ENCODE measurements around the gene GRK6.
"Not testable (repeated sequence)": the region's sequence is repeated elsewhere in the genome, so short reads cannot be mapped to it uniquely, and the experiment has no call there.

The GRK6 gene

GRCh38 chr5:177409043-177409801 is 17.3 kb upstream of the GRK6 start, which contains the start of gene F12:
Gene F12, minus strand, starts transcription at chr5:177409564. Its CDS starts 37 bp downstream, at chr5:177409527.
- no peaks in the 10 kb centered on the region for H3K9me3 Mint-ChIP-seq
- H3K4me3 Mint-ChIP-seq, result no peak within 1 kb of the TSS
- no peaks in the 10 kb centered on the region for H3K36me3 Mint-ChIP-seq
- peaks cover 26% of the 10 kb centered on the region for H3K4me1 Mint-ChIP-seq
- H3K27me3 Mint-ChIP-seq, result no peaks in the 10 kb centered on the region
- no peak within 1 kb of the TSS for H3K27ac Mint-ChIP-seq

GRCh38 chr5:177410575-177410974 is 15.9 kb upstream of the GRK6 start:
- Mint-ChIP-seq H3K27ac (peak overlapping the region; percentile 43), H3K27me3 (no peaks in the 10 kb centered on the region), H3K4me3 (no peak overlapping the region), H3K36me3 (no peaks in the 10 kb centered on the region), H3K9me3 (no peaks in the 10 kb centered on the region), H3K4me1 (peaks cover 23% of the 10 kb centered on the region)

DNA sequence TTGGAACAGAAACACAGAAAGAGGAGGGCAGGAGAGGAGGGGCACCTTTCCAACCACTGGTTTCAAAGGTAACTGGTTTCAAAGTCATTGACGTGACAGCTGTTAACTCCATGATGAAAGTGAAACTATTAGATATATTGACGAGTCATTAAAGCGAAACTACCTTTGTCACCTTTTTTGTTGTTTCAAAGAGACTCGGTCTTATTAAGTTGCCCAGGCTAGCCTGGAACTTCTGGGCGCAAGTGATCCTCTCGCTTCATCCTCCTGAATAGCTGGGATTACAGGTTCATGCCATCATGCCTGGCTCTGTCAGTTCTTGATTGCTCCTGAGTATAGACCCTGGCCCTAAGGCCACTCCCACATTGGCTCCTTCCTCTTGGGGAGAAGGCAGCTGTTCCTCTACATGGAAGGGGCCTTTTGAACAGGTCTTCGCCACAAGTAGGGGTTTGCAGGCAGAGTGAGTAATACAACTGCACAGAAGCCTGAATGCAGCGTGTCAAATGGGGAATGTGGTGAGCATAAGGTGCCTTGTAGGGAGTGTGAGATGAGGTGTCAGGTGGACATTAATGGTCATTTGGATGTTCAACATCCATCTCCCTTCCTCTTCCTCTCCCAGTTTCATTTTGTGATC is 13.8 kb upstream of the GRK6 start:
- Mint-ChIP-seq H3K4me1 (peaks cover 27% of the 10 kb centered on the region), H3K4me3 (no peak overlapping the region), H3K27me3 (no peaks in the 10 kb centered on the region), H3K9me3 (no peaks in the 10 kb centered on the region), H3K27ac (no peak overlapping the region), H3K36me3 (no peaks in the 10 kb centered on the region)

DNA sequence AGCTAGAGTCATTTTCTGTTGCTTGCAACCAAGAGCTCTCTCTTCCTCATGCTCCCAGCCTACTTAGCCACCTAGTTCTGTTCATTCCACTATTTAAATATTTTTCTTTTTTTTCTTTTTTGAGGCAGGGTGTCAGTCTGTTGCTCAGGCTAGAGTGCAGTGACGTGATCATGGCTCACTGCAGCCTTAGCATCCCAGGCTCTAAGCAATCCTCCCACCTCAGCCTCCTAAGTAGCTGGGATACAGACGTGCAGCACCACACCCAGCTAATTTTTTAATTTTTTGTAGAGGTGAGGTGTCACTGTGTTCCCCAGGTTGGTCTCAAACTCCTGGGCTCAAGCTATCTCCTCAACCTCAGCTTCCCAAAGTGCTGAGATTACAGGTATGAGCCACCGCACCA is 12.0 kb upstream of the GRK6 start:
- peaks cover 27% of the 10 kb centered on the region for H3K4me1 Mint-ChIP-seq
- H3K36me3 Mint-ChIP-seq, result no peaks in the 10 kb centered on the region
- no peak overlapping the region for H3K27ac Mint-ChIP-seq
- no peak overlapping the region for H3K4me3 Mint-ChIP-seq
- H3K9me3 Mint-ChIP-seq, result no peaks in the 10 kb centered on the region
- no peaks in the 10 kb centered on the region for H3K27me3 Mint-ChIP-seq

- not testable (repeated sequence) for H3K27ac Mint-ChIP-seq, H3K4me3 Mint-ChIP-seq
Observed at GRCh38 chr5:177417081-177417480, 9.4 kb upstream of the GRK6 start.

DNA sequence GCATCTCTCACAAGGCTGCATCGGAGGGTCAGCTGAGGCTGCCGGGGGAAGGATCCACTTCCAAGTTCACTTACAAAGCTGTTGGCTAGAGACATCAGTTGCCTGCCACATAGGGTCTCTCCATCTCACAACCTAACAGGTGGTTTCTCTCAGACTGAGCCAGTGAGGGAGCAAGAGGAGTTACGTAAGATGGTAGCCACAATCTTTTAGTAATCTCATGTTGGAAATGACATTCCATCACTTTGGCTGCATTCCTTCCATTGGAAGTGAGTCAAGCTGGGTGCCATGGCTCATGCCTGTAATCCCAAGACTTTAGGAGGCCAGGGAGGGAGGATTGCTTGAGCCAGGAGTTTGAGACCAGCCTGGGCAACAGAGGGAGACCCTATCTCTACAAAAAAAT is 7.4 kb upstream of the GRK6 start:
- Mint-ChIP-seq H3K27ac (peak overlapping the region; percentile 59), H3K9me3 (no peaks in the 10 kb centered on the region), H3K36me3 (no peaks in the 10 kb centered on the region), H3K4me3 (no peak overlapping the region), H3K27me3 (no peaks in the 10 kb centered on the region), H3K4me1 (peaks cover 10% of the 10 kb centered on the region)

More at GRCh38 chr5:177417081-177417480, 9.4 kb upstream of the GRK6 start:
- H3K36me3 Mint-ChIP-seq, H3K9me3 Mint-ChIP-seq, H3K27me3 Mint-ChIP-seq: not testable (repeated sequence)
- peaks cover 19% of the 10 kb centered on the region for H3K4me1 Mint-ChIP-seq

DNA sequence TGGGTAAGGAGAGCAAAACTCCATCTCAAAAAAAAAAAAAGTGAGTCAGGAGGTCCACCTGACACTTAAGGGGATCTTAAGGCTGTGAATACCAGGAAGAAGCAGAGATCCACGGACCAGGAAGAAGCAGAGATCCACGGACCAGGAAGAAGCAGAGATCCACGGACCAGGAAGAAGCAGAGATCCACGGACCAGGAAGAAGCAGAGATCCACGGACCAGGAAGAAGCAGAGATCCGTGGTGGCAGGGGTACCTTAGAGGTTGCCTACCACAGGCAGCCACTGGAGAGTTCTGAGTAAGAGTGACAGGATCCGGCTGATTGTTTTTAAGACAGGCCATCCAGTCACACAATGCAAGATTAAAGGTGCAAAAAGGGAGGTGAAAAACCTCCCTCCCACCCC is 6.0 kb upstream of the GRK6 start:
- peaks cover 11% of the 10 kb centered on the region for H3K4me1 Mint-ChIP-seq
- H3K4me3 Mint-ChIP-seq, H3K27me3 Mint-ChIP-seq, H3K27ac Mint-ChIP-seq, H3K36me3 Mint-ChIP-seq, H3K9me3 Mint-ChIP-seq: not testable (repeated sequence)

- Mint-ChIP-seq H3K27me3 (no peaks in the 10 kb centered on the region), H3K4me3 (no peak overlapping the region), H3K4me1 (peaks cover 15% of the 10 kb centered on the region), H3K9me3 (no peaks in the 10 kb centered on the region), H3K36me3 (peaks cover under 1% of the 10 kb centered on the region), H3K27ac (peak overlapping the region; percentile 30)
Observed at GRCh38 chr5:177421062-177421798, 5.2 kb upstream of the GRK6 start.

GRCh38 chr5:177423671-177424070 is 2.8 kb upstream of the GRK6 start:
- no peaks in the 10 kb centered on the region for H3K27me3 Mint-ChIP-seq

GRCh38 chr5:177425196-177425800 is 1.2 kb upstream of the GRK6 start:
- Mint-ChIP-seq H3K27me3 (no peaks in the 10 kb centered on the region), H3K27ac (peak overlapping the region; percentile 51), H3K4me1 (peaks cover 42% of the 10 kb centered on the region), H3K9me3 (no peaks in the 10 kb centered on the region), H3K4me3 (peak overlapping the region; percentile 97), H3K36me3 (peaks cover 3% of the 10 kb centered on the region)

More at GRCh38 chr5:177423671-177424070, 2.8 kb upstream of the GRK6 start:
- Mint-ChIP-seq H3K9me3 (no peaks in the 10 kb centered on the region), H3K36me3 (peaks cover 3% of the 10 kb centered on the region), H3K27ac (no peak overlapping the region), H3K4me1 (peaks cover 26% of the 10 kb centered on the region), H3K4me3 (no peak overlapping the region)

- H3K9me3 Mint-ChIP-seq, result no peaks in the 10 kb centered on the region
- H3K27ac Mint-ChIP-seq, result peak overlapping the region; percentile 97
- H3K27me3 Mint-ChIP-seq, result no peaks in the 10 kb centered on the region
- H3K4me1 Mint-ChIP-seq, result peaks cover 49% of the 10 kb centered on the region
- H3K4me3 Mint-ChIP-seq, result peak overlapping the region; percentile 97
- H3K36me3 Mint-ChIP-seq, result peaks cover 5% of the 10 kb centered on the region
Observed at GRCh38 chr5:177425801-177426565, 493 bp upstream of the GRK6 start.

- peak overlapping the region; percentile 82 for H3K27ac Mint-ChIP-seq
- peaks cover 60% of the 10 kb centered on the region for H3K4me1 Mint-ChIP-seq
- H3K4me3 Mint-ChIP-seq, result peak overlapping the region; percentile 93
- H3K27me3 Mint-ChIP-seq, result no peaks in the 10 kb centered on the region
- H3K36me3 Mint-ChIP-seq, result peaks cover 6% of the 10 kb centered on the region
- no peaks in the 10 kb centered on the region for H3K9me3 Mint-ChIP-seq
Observed at GRCh38 chr5:177427211-177427822, 841 bp downstream of the GRK6 start.

DNA sequence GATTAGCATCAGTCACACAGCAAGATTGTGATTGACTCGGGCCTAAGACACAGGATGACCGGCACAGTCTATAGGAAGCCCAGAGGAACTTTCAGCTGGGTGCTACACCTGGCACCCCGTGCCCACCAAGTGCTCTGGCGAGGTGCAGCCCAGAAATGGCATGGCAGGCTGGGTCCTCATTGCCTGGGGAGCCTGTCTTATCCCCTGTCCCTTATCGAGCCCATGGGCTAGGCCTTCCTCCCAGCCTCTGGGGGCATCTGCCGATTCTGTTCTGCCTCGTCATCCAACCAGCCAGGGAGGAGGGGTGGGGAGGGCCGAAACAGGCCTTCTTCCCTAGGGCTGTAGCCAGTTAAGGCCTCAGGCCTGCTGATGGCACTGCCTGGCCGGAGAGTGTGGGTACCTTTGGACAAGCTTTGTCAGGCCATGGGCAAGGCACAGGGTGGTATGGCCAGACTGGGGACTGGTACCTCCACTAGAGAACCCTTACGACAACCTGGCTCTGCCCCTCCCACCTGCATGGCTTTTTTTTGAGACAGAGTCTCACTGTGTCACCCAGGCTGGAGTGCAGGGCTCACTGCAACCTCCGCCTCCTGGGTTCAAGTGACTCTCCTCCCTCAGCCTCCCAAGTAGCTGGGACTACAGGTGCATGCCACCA is 1.6 kb downstream of the GRK6 start:
- Mint-ChIP-seq H3K9me3 (no peaks in the 10 kb centered on the region), H3K36me3 (peaks cover 6% of the 10 kb centered on the region), H3K27me3 (no peaks in the 10 kb centered on the region), H3K4me3 (peak overlapping the region; percentile 93), H3K27ac (peak overlapping the region; percentile 82), H3K4me1 (peaks cover 63% of the 10 kb centered on the region)

- peak overlapping the region; percentile 93 for H3K4me3 Mint-ChIP-seq
- H3K27ac Mint-ChIP-seq, result peak overlapping the region; percentile 59
- no peaks in the 10 kb centered on the region for H3K27me3 Mint-ChIP-seq
- peaks cover 6% of the 10 kb centered on the region for H3K36me3 Mint-ChIP-seq
- H3K9me3 Mint-ChIP-seq, result no peaks in the 10 kb centered on the region
- peaks cover 67% of the 10 kb centered on the region for H3K4me1 Mint-ChIP-seq
Observed at GRCh38 chr5:177428574-177429217, 2.2 kb downstream of the GRK6 start.

Data from activated naive CD4-positive, alpha-beta T cell treated with anti-CD3 and anti-CD28 coated beads, Interleukin-2, amount 50 U/mL, for 24 hours (primary cell).